Central memory CD4-positive, alpha-beta T cell (primary cell): ENCODE data around the gene CYP4A11.
"Not testable (repeated sequence)": the region's sequence is repeated elsewhere in the genome, so short reads cannot be mapped to it uniquely, and the experiment has no call there.

ENCODE experiments used
- DNase-seq: peaks from one replicate; pipeline ENCODE4 v3.0.0; 2022
- total RNA-seq, 3 experiments: gene quantifications; one replicate each; lab custom pipeline; 2026; lab: John Stamatoyannopoulos, UW

The CYP4A11 gene
- total RNA-seq: 0 reads per million in 3 experiments

GRCh38 chr1:46941135-46941694, at the start of gene CYP4A11:
TSS of gene CYP4A11 (minus strand) at chr1:46941476. CDS start at chr1:46941433, 43 bp downstream.
- DNase-seq: no peak

GRCh38 chr1:46990541-46990940, 49.3 kb upstream of the CYP4A11 start:
- not testable (repeated sequence) for DNase-seq

GRCh38 chr1:46983830-46984586, 42.7 kb upstream of the CYP4A11 start:
- DNase-seq: no peak

GRCh38 chr1:46983166-46983829, 42.0 kb upstream of the CYP4A11 start:
- no peak for DNase-seq

- no peak for DNase-seq
Observed at GRCh38 chr1:46969014-46969619, 27.8 kb upstream of the CYP4A11 start.

- DNase-seq: not testable (repeated sequence)
Observed at GRCh38 chr1:46962272-46962671, 21.0 kb upstream of the CYP4A11 start.

- DNase-seq: no peak
Observed at GRCh38 chr1:46961066-46961758, 19.9 kb upstream of the CYP4A11 start.

- no peak for DNase-seq
Observed at GRCh38 chr1:46960250-46960649, 19.0 kb upstream of the CYP4A11 start.

GRCh38 chr1:46955116-46955515, 13.8 kb upstream of the CYP4A11 start:
- not testable (repeated sequence) for DNase-seq

- not testable (repeated sequence) for DNase-seq
Observed at GRCh38 chr1:46953847-46954246, 12.6 kb upstream of the CYP4A11 start.

GRCh38 chr1:46949417-46949666, 8.1 kb upstream of the CYP4A11 start:
- DNase-seq: not testable (repeated sequence)

GRCh38 chr1:46948629-46949416, 7.5 kb upstream of the CYP4A11 start:
- DNase-seq: no peak

- DNase-seq: not testable (repeated sequence)
Observed at GRCh38 chr1:46947706-46948105, 6.4 kb upstream of the CYP4A11 start.

GRCh38 chr1:46942086-46942485, 810 bp upstream of the CYP4A11 start:
- no peak for DNase-seq

GRCh38 chr1:46940307-46940706, 969 bp downstream of the CYP4A11 start:
- DNase-seq: no peak

GRCh38 chr1:46937270-46937669, 4.0 kb downstream of the CYP4A11 start:
- DNase-seq: no peak

- DNase-seq: no peak
Observed at GRCh38 chr1:46936788-46937187, 4.5 kb downstream of the CYP4A11 start.

GRCh38 chr1:46934852-46935251, 6.4 kb downstream of the CYP4A11 start:
- not testable (repeated sequence) for DNase-seq

GRCh38 chr1:46932020-46932419, 9.3 kb downstream of the CYP4A11 start:
- not testable (repeated sequence) for DNase-seq

- no peak for DNase-seq
Observed at GRCh38 chr1:46931151-46931550, 10.1 kb downstream of the CYP4A11 start.

- DNase-seq: no peak
Observed at GRCh38 chr1:46927249-46927835, 13.9 kb downstream of the CYP4A11 start.

- DNase-seq: no peak
Observed at GRCh38 chr1:46910790-46911189, 30.5 kb downstream of the CYP4A11 start.
